Loucy (cell line): ENCODE data around the gene NOL4L.

Source experiments
- CTCF ChIP-seq: fragments of 200-600 bp; sonication (generic); conservative IDR thresholded peaks from 2 replicates; pipeline ENCODE4 v1.5.1; 2014; ENCODE audit warnings: mild to moderate bottlenecking, antibody characterized with exemption, low read length
- EZH2phosphoT487 ChIP-seq: fragments of 200-600 bp; IDR thresholded peaks from 2 replicates; pipeline ENCODE4 v1.6.1; 2018; ENCODE audit warnings: antibody characterized with exemption, mild to moderate bottlenecking, moderate library complexity, borderline replicate concordance

GRCh38 chr20:32609111-32609773 lies 24.1 kb upstream of the NOL4L start:
- TF ChIP-seq CTCF (no peak), EZH2phosphoT487 (no peak)
